HG03175 (cell line): ENCODE measurements around the gene TDRD6.
"Not testable (repeated sequence)": the region's sequence is repeated elsewhere in the genome, so short reads cannot be mapped to it uniquely, and the experiment has no call there.

Experiments used
- ATAC-seq: cut with Tn5 transposase; IDR thresholded peaks from one replicate; pipeline ENCODE4 v1.9.1; 2021; ENCODE audit warnings: mild to moderate bottlenecking, moderate library complexity; ENCODE audit not compliant: unreplicated experiment

TDRD6 gene

GRCh38 chr6:46736906-46737305, 49.2 kb downstream of the TDRD6 start:
- no peak for ATAC-seq

DNA sequence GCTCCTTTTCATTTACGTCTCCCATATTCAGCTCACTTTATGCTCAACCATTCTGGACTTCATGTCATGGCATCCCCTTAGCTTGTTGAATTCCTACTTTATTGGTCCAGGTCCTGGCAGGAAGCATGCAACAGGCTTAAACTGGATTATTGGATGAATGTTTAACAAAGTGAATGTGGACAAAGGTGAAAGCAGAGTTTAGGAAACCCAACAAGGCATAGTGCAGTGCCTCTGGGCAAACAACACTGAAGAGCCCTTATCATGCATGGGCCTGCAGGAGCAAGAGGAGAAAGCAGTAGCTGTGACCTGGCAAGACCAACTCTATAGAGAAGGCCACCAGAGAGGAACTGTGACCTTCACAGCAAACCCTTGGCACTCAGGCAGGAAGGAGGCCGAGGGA, 53.8 kb downstream of the TDRD6 start:
- ATAC-seq: no peak

GRCh38 chr6:46741910-46742309, 54.2 kb downstream of the TDRD6 start:
- no peak for ATAC-seq

DNA sequence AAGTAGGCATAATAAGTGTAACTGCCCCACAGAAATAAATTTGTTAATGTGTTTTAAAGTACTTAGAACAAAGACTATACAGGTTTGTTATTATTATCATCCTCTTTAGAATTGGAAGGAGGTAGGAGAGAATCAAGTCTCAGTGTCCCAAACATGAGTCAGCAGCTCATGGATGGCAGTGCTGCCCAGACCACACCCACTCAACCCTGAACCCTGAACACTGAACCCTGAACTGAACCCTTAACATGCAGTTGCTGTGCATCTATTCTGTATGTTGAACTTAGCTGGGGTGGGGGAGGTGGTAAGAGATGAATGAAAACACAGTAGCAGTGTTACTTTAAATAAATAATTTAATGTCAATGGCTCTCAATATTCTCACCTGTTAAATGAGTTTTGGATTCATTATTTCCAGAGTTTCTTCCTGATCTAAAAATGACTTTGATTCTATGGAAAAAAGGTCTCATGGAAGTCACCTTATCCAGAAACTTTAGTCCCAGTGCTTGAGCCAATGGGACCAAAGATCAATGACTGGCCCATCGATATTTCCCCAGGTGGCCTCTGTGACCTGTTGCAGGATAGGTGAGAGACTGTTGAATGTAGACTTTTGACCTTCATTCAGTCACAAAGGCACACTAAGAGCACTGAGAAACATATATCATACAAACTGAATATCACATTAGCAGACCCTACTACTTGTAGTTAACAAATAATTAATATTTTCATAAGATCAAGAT, 55.9 kb downstream of the TDRD6 start:
- ATAC-seq: no peak

- ATAC-seq: not testable (repeated sequence)
Measured at GRCh38 chr6:46744159-46744725, 56.6 kb downstream of the TDRD6 start.

DNA sequence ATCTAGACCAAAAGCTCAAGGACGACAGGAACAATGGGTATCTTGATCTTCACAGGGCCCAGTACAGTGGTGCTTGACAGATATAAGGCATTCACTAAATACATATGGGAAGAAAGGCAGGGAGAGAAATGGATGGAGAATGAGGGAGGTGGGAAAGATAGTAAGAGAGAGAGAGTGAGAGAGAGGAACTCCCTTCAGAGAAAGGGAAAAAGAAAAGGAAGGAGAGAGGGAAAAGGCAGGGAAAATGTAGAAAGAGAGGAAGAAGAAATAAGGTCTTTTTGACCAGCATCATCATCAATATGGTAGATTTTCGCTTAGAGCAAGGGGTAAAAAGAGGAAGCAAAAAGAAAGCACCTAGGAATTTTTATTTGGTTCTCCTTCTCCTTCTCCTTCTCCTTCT, 58.3 kb downstream of the TDRD6 start:
- ATAC-seq: no peak

DNA sequence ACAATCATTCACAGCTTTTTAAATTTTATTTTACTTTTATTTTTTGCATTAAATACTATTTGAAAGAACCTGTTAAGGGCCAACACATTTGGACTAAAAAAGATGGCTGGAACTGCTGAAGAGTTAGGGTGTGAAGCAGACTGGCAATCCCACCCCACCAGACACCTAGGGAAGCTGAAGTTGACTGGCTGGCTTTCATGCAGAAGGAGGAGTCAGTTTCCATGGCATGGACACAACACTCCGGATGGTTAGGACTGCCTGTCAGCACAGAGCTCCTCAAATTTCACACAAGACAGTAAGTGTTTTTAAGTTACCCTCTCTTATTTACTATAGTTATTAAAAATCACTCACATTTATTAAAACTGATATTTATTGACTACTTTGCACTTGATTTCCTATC, 59.0 kb downstream of the TDRD6 start, which contains the start of gene ANKRD66:
ANKRD66 (plus strand) TSS at position 238 of the 400 bp plus-strand sequence. CDS start 5,016 bp downstream, outside the sequence.
- no peak for ATAC-seq

DNA sequence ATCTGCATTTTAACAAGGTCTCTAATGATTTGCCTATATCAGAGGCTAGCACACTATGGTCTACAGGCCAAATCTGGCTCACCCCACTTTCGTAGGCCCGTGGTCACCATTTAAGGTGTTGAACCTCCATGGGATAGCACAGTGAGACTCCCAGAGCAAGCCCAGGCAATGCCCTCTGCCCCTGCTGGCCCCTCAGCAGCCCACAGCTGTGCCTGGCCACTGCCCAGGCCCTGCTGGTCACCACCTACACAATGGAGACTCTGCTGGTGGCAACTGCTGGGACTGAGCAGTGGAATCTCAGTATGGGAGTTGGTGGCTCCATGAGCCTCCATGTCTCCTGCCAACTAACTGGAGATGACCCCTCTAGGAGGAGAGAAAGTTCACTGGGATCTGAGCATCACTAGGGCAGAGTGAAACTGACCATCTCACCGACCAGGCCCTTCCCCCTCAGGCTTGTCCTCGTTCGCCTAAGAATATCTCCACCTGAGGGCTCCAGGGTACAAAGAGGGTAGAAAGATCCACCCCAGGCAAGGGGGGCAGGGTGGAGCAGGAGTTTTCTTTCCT, 61.3 kb downstream of the TDRD6 start:
- ATAC-seq: no peak

DNA sequence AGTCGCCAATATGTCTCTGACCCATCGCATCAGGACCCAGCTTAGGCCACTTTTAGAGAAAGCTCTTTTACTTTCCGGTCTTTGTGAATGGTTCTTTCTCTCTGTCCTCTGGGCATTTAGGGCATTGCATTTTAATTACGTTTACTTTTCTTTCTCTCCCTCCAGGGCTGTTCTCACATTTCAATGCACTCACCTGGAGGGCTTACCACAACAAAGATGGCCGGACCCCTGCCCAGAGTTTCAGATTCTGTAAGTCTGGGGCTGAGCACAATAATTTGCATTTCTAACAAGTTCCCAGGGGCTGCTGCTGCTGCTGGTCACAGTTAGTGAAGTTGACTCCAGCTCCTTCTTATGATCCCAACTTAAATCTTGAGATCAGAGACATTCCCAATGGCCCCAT, 62.0 kb downstream of the TDRD6 start:
- ATAC-seq: no peak

DNA sequence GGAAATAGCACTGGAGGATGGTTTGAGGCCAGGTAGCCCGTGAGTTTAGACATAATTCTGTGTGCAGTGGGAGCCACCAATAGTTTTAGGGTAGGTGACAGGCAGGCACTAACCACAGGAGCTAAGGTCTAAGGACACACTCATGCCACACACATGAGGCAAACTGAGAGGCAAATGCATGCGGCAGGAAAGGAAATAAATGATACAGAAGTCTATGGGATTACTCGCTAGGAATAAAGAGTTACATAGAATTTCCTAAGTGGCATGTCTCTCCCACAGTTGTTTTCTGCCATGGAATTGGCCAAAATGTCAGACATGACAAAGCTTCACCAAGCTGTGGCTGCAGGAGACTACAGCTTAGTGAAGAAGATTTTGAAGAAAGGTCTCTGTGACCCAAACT, 64.0 kb downstream of the TDRD6 start:
- ATAC-seq: no peak
